22Rv1 (cell line): ENCODE measurements around the gene C6orf132.

Experiments used
- ZFX ChIP-seq: fragments of 450-650 bp; IDR thresholded peaks from 2 replicates; pipeline ENCODE4 v1.6.1; 2017; ENCODE audit warnings: antibody characterized with exemption, borderline replicate concordance
- TF ChIP-seq, protein P1 (sequence below): fragments of 450-650 bp; IDR thresholded peaks from 2 replicates; pipeline ENCODE4 v1.5.1; 2017; ENCODE audit warnings: mild to moderate bottlenecking

DNA sequence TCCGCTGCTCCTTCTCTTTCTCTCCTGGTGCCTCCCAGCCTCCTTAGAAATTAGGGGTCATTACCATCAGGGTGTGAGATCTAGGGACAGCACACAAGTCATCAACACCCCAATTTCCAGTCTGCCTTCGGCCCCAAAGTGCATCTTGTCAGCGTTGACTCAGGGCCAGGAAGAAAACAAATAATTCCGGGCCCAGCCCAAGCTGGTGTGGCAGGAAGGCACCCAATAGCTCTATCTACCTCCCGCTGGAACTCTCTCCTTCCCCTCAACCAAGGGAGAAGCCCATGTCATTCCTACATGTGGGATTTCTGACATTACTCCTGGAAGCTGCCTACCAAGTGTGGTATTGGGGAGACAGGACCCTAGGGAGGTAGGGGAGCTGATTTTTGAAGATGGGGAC lies 11.5 kb upstream of the C6orf132 start:
- TF ChIP-seq, protein P1, sequence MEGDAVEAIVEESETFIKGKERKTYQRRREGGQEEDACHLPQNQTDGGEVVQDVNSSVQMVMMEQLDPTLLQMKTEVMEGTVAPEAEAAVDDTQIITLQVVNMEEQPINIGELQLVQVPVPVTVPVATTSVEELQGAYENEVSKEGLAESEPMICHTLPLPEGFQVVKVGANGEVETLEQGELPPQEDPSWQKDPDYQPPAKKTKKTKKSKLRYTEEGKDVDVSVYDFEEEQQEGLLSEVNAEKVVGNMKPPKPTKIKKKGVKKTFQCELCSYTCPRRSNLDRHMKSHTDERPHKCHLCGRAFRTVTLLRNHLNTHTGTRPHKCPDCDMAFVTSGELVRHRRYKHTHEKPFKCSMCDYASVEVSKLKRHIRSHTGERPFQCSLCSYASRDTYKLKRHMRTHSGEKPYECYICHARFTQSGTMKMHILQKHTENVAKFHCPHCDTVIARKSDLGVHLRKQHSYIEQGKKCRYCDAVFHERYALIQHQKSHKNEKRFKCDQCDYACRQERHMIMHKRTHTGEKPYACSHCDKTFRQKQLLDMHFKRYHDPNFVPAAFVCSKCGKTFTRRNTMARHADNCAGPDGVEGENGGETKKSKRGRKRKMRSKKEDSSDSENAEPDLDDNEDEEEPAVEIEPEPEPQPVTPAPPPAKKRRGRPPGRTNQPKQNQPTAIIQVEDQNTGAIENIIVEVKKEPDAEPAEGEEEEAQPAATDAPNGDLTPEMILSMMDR, result no peak
- TF ChIP-seq ZFX, result no peak
